ENCODE data around the gene RHOU. TPM values are rescaled to one million over a fixed set of nuclear protein-coding genes. Genes with fewer than 3 reads are reported as not detected.

RHOU gene
- total RNA-seq, 1 donor from 2014 or later = 0.44 TPM

GRCh38 chr1:228717081-228717480, 18.2 kb upstream of the RHOU start:
- no peak for DNase-seq
- Mint-ChIP-seq H3K27ac (no peak overlapping the region), H3K9me3 (no peaks in the 10 kb centered on the region), H3K4me3 (no peak overlapping the region), H3K27me3 (peaks cover 10% of the 10 kb centered on the region), H3K36me3 (ENCODE audit: low read depth) (no peaks in the 10 kb centered on the region), H3K4me1 (no peaks in the 10 kb centered on the region)
- TF ChIP-seq CTCF (IDR thresholded peaks at IDR 0.05) = no peak
- ChIA-PET POLR2A (no interaction called here), CTCF (no interaction called here)
- ATAC-seq (ENCODE audit: low read depth) = no peak
- intact Hi-C loops (cut with micrococcal nuclease) = no loop called here

GRCh38 chr1:228721407-228721806, 13.9 kb upstream of the RHOU start:
- no peak for TF ChIP-seq CTCF (IDR thresholded peaks at IDR 0.05)
- peaks cover 15% of the 10 kb centered on the region for H3K27me3 Mint-ChIP-seq
- H3K9me3 Mint-ChIP-seq = no peaks in the 10 kb centered on the region
- H3K36me3 Mint-ChIP-seq (ENCODE audit: low read depth) = no peaks in the 10 kb centered on the region
- intact Hi-C loops (cut with micrococcal nuclease) = no loop called here
- DNase-seq (no peak), ATAC-seq (ENCODE audit: low read depth) (no peak)
- POLR2A ChIA-PET = no interaction called here
- H3K4me3 Mint-ChIP-seq = no peak overlapping the region
- H3K27ac Mint-ChIP-seq = no peak overlapping the region
- CTCF ChIA-PET = no interaction called here
- no peaks in the 10 kb centered on the region for H3K4me1 Mint-ChIP-seq

GRCh38 chr1:228723287-228723686, 12.0 kb upstream of the RHOU start:
- H3K9me3 Mint-ChIP-seq = no peaks in the 10 kb centered on the region
- DNase-seq (no peak), ATAC-seq (ENCODE audit: low read depth) (no peak)
- H3K27ac Mint-ChIP-seq = no peak overlapping the region
- CTCF ChIA-PET = no interaction called here
- intact Hi-C loops (cut with micrococcal nuclease) = no loop called here
- no peak overlapping the region for H3K4me3 Mint-ChIP-seq
- H3K27me3 Mint-ChIP-seq = peaks cover 18% of the 10 kb centered on the region
- no peak for TF ChIP-seq CTCF (IDR thresholded peaks at IDR 0.05)
- POLR2A ChIA-PET = no interaction called here
- no peaks in the 10 kb centered on the region for H3K36me3 Mint-ChIP-seq (ENCODE audit: low read depth)
- H3K4me1 Mint-ChIP-seq = no peaks in the 10 kb centered on the region

- DNase-seq = no peak
- no peak for ATAC-seq (ENCODE audit: low read depth)
- ChIA-PET CTCF (no interaction called here), POLR2A (no interaction called here)
- Mint-ChIP-seq H3K4me3 (no peak overlapping the region), H3K27me3 (peaks cover 15% of the 10 kb centered on the region), H3K27ac (no peak overlapping the region), H3K4me1 (no peaks in the 10 kb centered on the region), H3K9me3 (no peaks in the 10 kb centered on the region), H3K36me3 (ENCODE audit: low read depth) (no peaks in the 10 kb centered on the region)
- intact Hi-C loops (cut with micrococcal nuclease) = no loop called here
- no peak for TF ChIP-seq CTCF (IDR thresholded peaks at IDR 0.05)
These were observed 11.4 kb upstream of the RHOU start for GRCh38 chr1:228723921-228724320.

GRCh38 chr1:228725178-228725577, 10.1 kb upstream of the RHOU start:
- Mint-ChIP-seq H3K27me3 (peaks cover 22% of the 10 kb centered on the region), H3K4me1 (no peaks in the 10 kb centered on the region), H3K36me3 (ENCODE audit: low read depth) (no peaks in the 10 kb centered on the region), H3K9me3 (no peaks in the 10 kb centered on the region), H3K4me3 (no peak overlapping the region), H3K27ac (no peak overlapping the region)
- POLR2A ChIA-PET = no interaction called here
- TF ChIP-seq CTCF (IDR thresholded peaks at IDR 0.05) = no peak
- CTCF ChIA-PET = no interaction called here
- DNase-seq (no peak), ATAC-seq (ENCODE audit: low read depth) (no peak)
- intact Hi-C loops (cut with micrococcal nuclease) = no loop called here
